H1 (cell line): Measurements from ENCODE around the gene MGMT. TPM values are rescaled to one million over a fixed set of nuclear protein-coding genes. Genes with fewer than 3 reads are reported as not detected.

ENCODE experiments used
- CTCF ChIA-PET: fragments of 300-600 bp; sonication (Branson Sonifier 250); formaldehyde crosslinking; loops from one replicate; lab custom pipeline; 2021; ENCODE audit not compliant: partially characterized antibody; lab: Charles Lee
- POLR2A ChIA-PET: fragments of 300-600 bp; sonication (Branson Sonifier 250); formaldehyde crosslinking; loops from one replicate; lab custom pipeline; 2021; ENCODE audit warnings: inconsistent platforms; ENCODE audit not compliant: partially characterized antibody; lab: Charles Lee
- DNase-seq, 2 experiments: peaks; one replicate each; pipeline versions ENCODE4 v3.0.0 to v3.0.0-alpha.2; 2010 to 2022; ENCODE audit warnings: low spot score in 2 of 2, low read depth in 1 of 2, mixed read lengths in 1 of 2
- FAIRE-seq: peaks from 2 replicates; lab custom pipeline; 2011; peaks lifted over from hg19 to GRCh38; lab: Jason Lieb, UNC
- H2AFZ ChIP-seq: 2 replicates; pipeline ENCODE4 v1.8.1; 2012; ENCODE audit warnings: low read length, inconsistent platforms
- H2AK5ac ChIP-seq: 2 replicates; pipeline ENCODE4 v1.6.1; 2013; ENCODE audit warnings: low read depth, low read length
- H2BK120ac ChIP-seq: replicated peaks from 2 replicates; pipeline ENCODE3; 2013; ENCODE audit warnings: low read depth, low read length, inconsistent platforms
- H2BK12ac ChIP-seq: 2 replicates; pipeline ENCODE4 v1.6.1; 2013; ENCODE audit warnings: low read depth, low read length
- H2BK15ac ChIP-seq: 2 replicates; pipeline ENCODE4 v1.6.1; 2013; ENCODE audit warnings: low read length
- H2BK20ac ChIP-seq: 2 replicates; pipeline ENCODE4 v1.6.1; 2013; ENCODE audit warnings: low read length
- H2BK5ac ChIP-seq: 2 replicates; pipeline ENCODE4 v1.6.1; 2013; ENCODE audit warnings: low read depth, low read length
- H3K14ac ChIP-seq: 2 replicates; pipeline ENCODE4 v1.6.1; 2013; ENCODE audit warnings: inconsistent platforms; ENCODE audit not compliant: insufficient read length
- H3K18ac ChIP-seq: 2 replicates; pipeline ENCODE4 v1.6.1; 2013; ENCODE audit warnings: low read length; ENCODE audit errors: extremely low read depth
- H3K23ac ChIP-seq: 2 replicates; pipeline ENCODE4 v1.6.1; 2013; ENCODE audit warnings: inconsistent platforms; ENCODE audit not compliant: insufficient read length
- H3K23me2 ChIP-seq: 2 replicates; pipeline ENCODE4 v1.6.1; 2013; ENCODE audit warnings: low read depth, low read length
- H3K27ac ChIP-seq: 2 replicates; pipeline ENCODE4 v1.6.1; 2011; ENCODE audit warnings: low read depth, low read length, inconsistent platforms
- H3K27me3 ChIP-seq, 4 experiments: replicated peaks in 1 of 4; 1 replicate in 1 of 4; 2 replicates in 3 of 4; pipeline versions ENCODE4 v1.6.1 to v1.8.1; 2011 to 2013; ENCODE audit warnings: low read length in 3 of 4, mild to moderate bottlenecking in 3 of 4, inconsistent platforms in 2 of 4, mixed read lengths in 2 of 4, moderate library complexity in 1 of 4; ENCODE audit not compliant: control insufficient read depth in 3 of 4, insufficient read depth in 3 of 4; ENCODE audit errors: extremely low read depth in 1 of 4
- H3K36me3 ChIP-seq, 4 experiments: 2 replicates each; pipeline versions ENCODE4 v1.6.1 to v1.8.1; 2011 to 2013; ENCODE audit warnings: mild to moderate bottlenecking in 4 of 4, low read length in 3 of 4, moderate library complexity in 2 of 4, control low read depth in 1 of 4, inconsistent platforms in 1 of 4; ENCODE audit not compliant: insufficient read depth in 4 of 4, control insufficient read depth in 2 of 4
- H3K4ac ChIP-seq: replicated peaks from 2 replicates; pipeline ENCODE3; 2013; ENCODE audit warnings: low read length, low read depth, mixed read lengths, inconsistent platforms; ENCODE audit not compliant: insufficient read length
- H3K4me1 ChIP-seq, 4 experiments: replicated peaks in 1 of 4; 1 replicate in 1 of 4; 2 replicates in 3 of 4; pipeline versions ENCODE4 v1.6.1 to v1.8.1; 2011 to 2013; ENCODE audit warnings: low read length in 3 of 4, inconsistent platforms in 2 of 4, mixed read lengths in 1 of 4; ENCODE audit not compliant: insufficient read depth in 4 of 4, control insufficient read depth in 3 of 4
- H3K4me2 ChIP-seq, 2 experiments: 2 replicates each; pipeline versions ENCODE4 v1.6.1 to v1.8.1; 2011 to 2013; ENCODE audit warnings: low read depth in 2 of 2, low read length in 2 of 2, control low read depth in 1 of 2, inconsistent platforms in 1 of 2, mild to moderate bottlenecking in 1 of 2; ENCODE audit not compliant: insufficient read depth in 1 of 2
- H3K4me3 ChIP-seq, 4 experiments: fragments of 200-600, 300-600 bp in 1 of 4; sonication (generic), shearing (Covaris generic), sonication (Bioruptor Twin) in 1 of 4; 2 replicates each; pipeline versions ENCODE4 v1.5.1 to v1.8.1; 2011 to 2016; ENCODE audit warnings: low read length in 4 of 4, low read depth in 3 of 4, control low read depth in 2 of 4, inconsistent platforms in 2 of 4, mild to moderate bottlenecking in 2 of 4, mixed read lengths in 1 of 4, moderate library complexity in 1 of 4; ENCODE audit not compliant: insufficient read depth in 2 of 4; ENCODE audit errors: extremely low read depth in 1 of 4
- H3K56ac ChIP-seq: replicated peaks from 2 replicates; pipeline ENCODE3; 2013; ENCODE audit warnings: low read depth, mild to moderate bottlenecking, mixed read lengths, low read length, inconsistent platforms; ENCODE audit not compliant: insufficient read length
- H3K79me1 ChIP-seq: 2 replicates; pipeline ENCODE4 v1.6.1; 2013; ENCODE audit warnings: low read depth, low read length, control low read depth
- H3K79me2 ChIP-seq, 2 experiments: 2 replicates each; pipeline versions ENCODE4 v1.6.1 to v1.8.1; 2012 to 2013; ENCODE audit warnings: low read length in 2 of 2, mild to moderate bottlenecking in 2 of 2, inconsistent platforms in 1 of 2; ENCODE audit not compliant: insufficient read depth in 2 of 2, control insufficient read depth in 1 of 2
- H3K9ac ChIP-seq, 4 experiments: replicated peaks in 1 of 4; 1 replicate in 1 of 4; 2 replicates in 3 of 4; pipeline versions ENCODE4 v1.6.1 to v1.8.1; 2011 to 2013; ENCODE audit warnings: low read depth in 3 of 4, low read length in 3 of 4, control low read depth in 2 of 4, mild to moderate bottlenecking in 2 of 4, moderate library complexity in 2 of 4, inconsistent platforms in 1 of 4; ENCODE audit errors: extremely low read depth in 1 of 4
- H3K9me3 ChIP-seq, 2 experiments: 2 replicates each; pipeline versions ENCODE4 v1.6.1 to v1.8.1; 2012 to 2013; ENCODE audit warnings: mild to moderate bottlenecking in 2 of 2, moderate library complexity in 2 of 2, control low read depth in 1 of 2, inconsistent platforms in 1 of 2, low read depth in 1 of 2, low read length in 1 of 2, mixed read lengths in 1 of 2; ENCODE audit not compliant: insufficient read depth in 2 of 2
- H4K20me1 ChIP-seq, 2 experiments: replicated peaks in 1 of 2; 2 replicates each; pipeline versions ENCODE3 to v1.8.1; 2011 to 2013; ENCODE audit warnings: inconsistent platforms in 2 of 2, low read length in 2 of 2, mild to moderate bottlenecking in 1 of 2; ENCODE audit not compliant: insufficient read depth in 2 of 2, control insufficient read depth in 1 of 2
- H4K5ac ChIP-seq: 2 replicates; pipeline ENCODE4 v1.6.1; 2013; ENCODE audit warnings: low read length, low read depth, mixed read lengths, inconsistent platforms; ENCODE audit not compliant: insufficient read length
- H4K8ac ChIP-seq: 2 replicates; pipeline ENCODE4 v1.8.0; 2013; ENCODE audit warnings: mild to moderate bottlenecking, moderate library complexity, low read length, inconsistent platforms; ENCODE audit not compliant: insufficient read depth; ENCODE audit errors: extremely low read depth
- H4K91ac ChIP-seq: replicated peaks from 2 replicates; pipeline ENCODE3; 2013; ENCODE audit warnings: low read length, mixed read lengths, inconsistent platforms; ENCODE audit not compliant: insufficient read length
- ASH2L ChIP-seq: fragments of 200-600, 300-600 bp; sonication (generic); IDR thresholded peaks from one replicate; pipeline ENCODE4 v1.7.1; 2017; ENCODE audit warnings: low read length
- BRCA1 ChIP-seq: IDR thresholded peaks from 2 replicates; pipeline ENCODE4 v1.6.1; 2012; ENCODE audit warnings: low read depth, low read length, improper control_type of control experiment
- RFX5 ChIP-seq: IDR thresholded peaks from 2 replicates; pipeline ENCODE4 v1.6.1; 2011; ENCODE audit warnings: low read depth, low read length, improper control_type of control experiment, borderline replicate concordance
- SRF ChIP-seq: IDR thresholded peaks from 2 replicates; pipeline ENCODE4 v1.6.1; 2011; ENCODE audit warnings: mild to moderate bottlenecking, low read depth, low read length, moderate library complexity
- TAF1 ChIP-seq: IDR thresholded peaks from 2 replicates; pipeline ENCODE4 v1.6.1; 2011; ENCODE audit warnings: mild to moderate bottlenecking, low read depth, low read length
- TBP ChIP-seq: IDR thresholded peaks from 2 replicates; pipeline ENCODE4 v1.6.1; 2011; ENCODE audit warnings: low read depth, low read length, improper control_type of control experiment
- WGBS, 2 experiments: shearing (Covaris generic) in 1 of 2; methylation state at CpG; one replicate each; pipeline versions ENCODE4 v1.1.6 to v1.1.7; 2013 to 2015; ENCODE audit warnings: low lambda C conversion rate in 2 of 2, mixed read lengths in 2 of 2, inconsistent platforms in 1 of 2, low coverage in 1 of 2, missing lambda C conversion rate in 1 of 2; ENCODE audit not compliant: insufficient replicate concordance in 2 of 2, insufficient coverage in 1 of 2, insufficient read length in 1 of 2; ENCODE audit errors: extremely low coverage in 1 of 2, missing lambda C conversion rate in 1 of 2; 5-methylcytosine and 5-hydroxymethylcytosine counted together
- polyA plus RNA-seq, 7 experiments: library from polyadenylated mRNA; depleted of rRNA in 3 of 7; stranded (reverse) in 5 of 7; unstranded in 2 of 7; fragments of >200 nt in 5 of 7; fragments of 200-250 nt in 2 of 7; gene quantifications; 1 replicate in 5 of 7; 2 replicates in 1 of 7; 4 replicates in 1 of 7; pipeline versions ENCODE4 v1.2.1 to v1.2.3, GENCODE V29; 2011 to 2013; ENCODE audit warnings: missing spikeins in 2 of 7, mixed read lengths in 2 of 7
- total RNA-seq: library from RNA; stranded (reverse); fragmentation: NEBNext Ultra II Directional; extraction: Animal tissue kit (Norgen Biotek cat#: 25700); gene quantifications from 2 replicates; pipeline ENCODE4 v1.2.1, GENCODE V29; 2021
- TF ChIP-seq, protein P1 (sequence below): IDR thresholded peaks from 2 replicates; pipeline ENCODE4 v1.6.1; 2012; ENCODE audit warnings: inconsistent platforms
- TF ChIP-seq, protein P2 (sequence below): IDR thresholded peaks from 2 replicates; pipeline ENCODE4 v1.6.1; 2012; ENCODE audit warnings: inconsistent platforms

The MGMT gene
- total and polyA plus RNA-seq, 2 of the 8 experiments (the other 6 are each of a cell fraction or from before 2014, with no cell fraction given): 9.9 to 10.7 TPM

DNA sequence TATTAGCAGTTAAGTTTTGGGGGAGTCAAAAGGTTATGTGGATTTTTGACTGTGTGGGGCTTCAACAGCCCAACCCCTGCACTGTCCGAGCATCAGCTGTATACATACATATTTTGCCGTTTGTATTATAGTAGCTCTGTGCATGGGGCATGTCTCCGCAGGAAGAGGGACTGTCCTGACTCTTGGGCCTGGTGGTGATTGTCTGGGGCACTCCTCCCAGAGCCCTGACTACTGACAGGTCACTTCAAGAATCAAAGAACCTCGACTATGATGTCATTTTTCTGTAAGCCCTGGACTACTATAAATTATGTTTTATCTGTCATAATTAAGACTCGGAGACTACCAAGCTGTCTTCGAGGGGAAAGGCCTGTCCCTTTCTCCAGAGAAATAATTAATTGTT, 51.8 kb downstream of the MGMT start:
- H4K5ac ChIP-seq: no peak overlapping the region
- H3K79me2 ChIP-seq: no peaks in the 10 kb centered on the region; a peak in 2 of 4 replicates
- H3K27ac ChIP-seq: no peak overlapping the region
- H2BK20ac ChIP-seq: no peak overlapping the region
- no peak overlapping the region for H2BK5ac ChIP-seq
- H2AFZ ChIP-seq: no peak overlapping the region
- no peak overlapping the region for H3K18ac ChIP-seq
- no peak overlapping the region for H3K9ac ChIP-seq
- WGBS, 2 experiments: 80% methylated on average over 6 of the region's 6 CpGs; no CpG with 5 or more reads in 1 of the 2 experiments
- H3K56ac ChIP-seq: no peak overlapping the region
- TF ChIP-seq BRCA1: no peak
- TF ChIP-seq, protein P1, sequence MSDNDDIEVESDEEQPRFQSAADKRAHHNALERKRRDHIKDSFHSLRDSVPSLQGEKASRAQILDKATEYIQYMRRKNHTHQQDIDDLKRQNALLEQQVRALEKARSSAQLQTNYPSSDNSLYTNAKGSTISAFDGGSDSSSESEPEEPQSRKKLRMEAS: no peak
- TF ChIP-seq, protein P2, sequence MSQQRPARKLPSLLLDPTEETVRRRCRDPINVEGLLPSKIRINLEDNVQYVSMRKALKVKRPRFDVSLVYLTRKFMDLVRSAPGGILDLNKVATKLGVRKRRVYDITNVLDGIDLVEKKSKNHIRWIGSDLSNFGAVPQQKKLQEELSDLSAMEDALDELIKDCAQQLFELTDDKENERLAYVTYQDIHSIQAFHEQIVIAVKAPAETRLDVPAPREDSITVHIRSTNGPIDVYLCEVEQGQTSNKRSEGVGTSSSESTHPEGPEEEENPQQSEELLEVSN: no peak
- no peak for TF ChIP-seq SRF
- TF ChIP-seq ASH2L: no peak
- no peak for TF ChIP-seq TAF1
- no peak for TF ChIP-seq TBP
- no peak for TF ChIP-seq RFX5
- no peaks in the 10 kb centered on the region for H4K20me1 ChIP-seq
- H3K4me3 ChIP-seq: no peak overlapping the region
- CTCF ChIA-PET: interaction anchor here (0.6 to 1.2 kb wide), 4 partner anchors 10 to 300 kb away, joined by 3 read pairs; no protein-coding TSS in a partner anchor
- H2BK15ac ChIP-seq: no peak overlapping the region
- no peak overlapping the region for H3K4ac ChIP-seq
- no peak overlapping the region for H4K8ac ChIP-seq
- no peaks in the 10 kb centered on the region for H3K36me3 ChIP-seq
- no peak overlapping the region for H3K23ac ChIP-seq
- H2BK120ac ChIP-seq: no peak overlapping the region
- H4K91ac ChIP-seq: no peak overlapping the region
- peaks cover 0 to 3% of the 10 kb centered on the region in 2 experiments; a peak in 1 of 4 replicates for H3K9me3 ChIP-seq
- no peaks in the 10 kb centered on the region for H3K23me2 ChIP-seq
- no peaks in the 10 kb centered on the region for H3K27me3 ChIP-seq
- H2BK12ac ChIP-seq: no peak overlapping the region
- no peak overlapping the region for H3K4me2 ChIP-seq
- H3K4me1 ChIP-seq: peaks cover 0 to 11% (median 8%) of the 10 kb centered on the region in 4 experiments; a peak in 6 of 7 replicates
- H3K79me1 ChIP-seq: no peaks in the 10 kb centered on the region; the same call in 1 of the 2 replicates
- POLR2A ChIA-PET: no interaction called here
- no peak overlapping the region for H3K14ac ChIP-seq
- no peak overlapping the region for H2AK5ac ChIP-seq
- no peak for FAIRE-seq
- no peak for DNase-seq
